Endothelial cell (in vitro differentiated cells): ENCODE measurements around the gene RIN1. TPM values are rescaled to one million over a fixed set of nuclear protein-coding genes. Genes with fewer than 3 reads are reported as not detected.

Source experiments
- DNase-seq: peaks from one replicate; pipeline ENCODE4 v3.0.0; 2021; ENCODE audit warnings: low spot score
- H3K27ac Mint-ChIP-seq: one replicate; pipeline ENCODE4 v1.8.0; 2021; ENCODE audit warnings: mixed read lengths, inconsistent platforms; ENCODE audit not compliant: unreplicated experiment
- H3K27me3 Mint-ChIP-seq: one replicate; pipeline ENCODE4 v1.8.0; 2021; ENCODE audit warnings: mild to moderate bottlenecking, moderate library complexity, mixed read lengths, inconsistent platforms; ENCODE audit not compliant: unreplicated experiment
- H3K36me3 Mint-ChIP-seq: one replicate; pipeline ENCODE4 v1.8.0; 2021; ENCODE audit warnings: mild to moderate bottlenecking, low read depth, mixed read lengths, inconsistent platforms; ENCODE audit not compliant: unreplicated experiment
- H3K4me1 Mint-ChIP-seq: one replicate; pipeline ENCODE4 v1.8.0; 2021; ENCODE audit warnings: mild to moderate bottlenecking, mixed read lengths, inconsistent platforms; ENCODE audit not compliant: unreplicated experiment
- H3K4me3 Mint-ChIP-seq: one replicate; pipeline ENCODE4 v1.8.0; 2021; ENCODE audit warnings: mild to moderate bottlenecking, mixed read lengths, inconsistent platforms; ENCODE audit not compliant: unreplicated experiment
- H3K9me3 Mint-ChIP-seq: one replicate; pipeline ENCODE4 v1.8.0; 2021; ENCODE audit warnings: mixed read lengths, inconsistent platforms; ENCODE audit not compliant: unreplicated experiment
- CTCF ChIP-seq: fragments of 200-600 bp; sonication (generic); IDR thresholded peaks from one replicate; pipeline ENCODE4 v1.5.0; 2021; ENCODE audit warnings: antibody characterized with exemption; ENCODE audit not compliant: unreplicated experiment
- total RNA-seq: library from RNA; stranded (reverse); fragmentation: NEBNext Ultra II Directional; extraction: Animal tissue kit (Norgen Biotek cat#: 25700); gene quantifications from one replicate; pipeline ENCODE4 v1.2.1, GENCODE V29; 2021; ENCODE audit not compliant: unreplicated experiment

RIN1 gene
- total RNA-seq, 1 donor from 2014 or later = 4.8 TPM

DNA sequence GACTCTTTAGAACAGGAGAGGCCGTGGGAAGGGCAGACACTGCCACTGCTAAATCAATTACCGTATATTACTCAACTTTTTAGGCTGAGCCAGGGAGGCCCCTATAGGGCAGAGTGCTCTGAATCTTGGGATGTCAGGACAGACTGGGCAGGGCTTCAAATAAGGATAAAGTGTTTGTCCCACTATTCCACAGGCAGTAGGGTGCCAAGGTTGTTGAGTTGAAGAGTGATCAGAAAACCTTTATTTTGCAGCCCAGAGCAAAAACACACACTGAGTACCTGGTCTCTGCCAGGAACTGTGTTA, 12.8 kb upstream of the RIN1 start:
- TF ChIP-seq CTCF = no peak
- no peak overlapping the region for H3K27ac Mint-ChIP-seq
- no peak for DNase-seq
- H3K36me3 Mint-ChIP-seq = peaks cover 9% of the 10 kb centered on the region
- peaks cover 20% of the 10 kb centered on the region for H3K4me1 Mint-ChIP-seq
- H3K9me3 Mint-ChIP-seq = no peaks in the 10 kb centered on the region
- H3K27me3 Mint-ChIP-seq = peaks cover 10% of the 10 kb centered on the region
- no peak overlapping the region for H3K4me3 Mint-ChIP-seq

DNA sequence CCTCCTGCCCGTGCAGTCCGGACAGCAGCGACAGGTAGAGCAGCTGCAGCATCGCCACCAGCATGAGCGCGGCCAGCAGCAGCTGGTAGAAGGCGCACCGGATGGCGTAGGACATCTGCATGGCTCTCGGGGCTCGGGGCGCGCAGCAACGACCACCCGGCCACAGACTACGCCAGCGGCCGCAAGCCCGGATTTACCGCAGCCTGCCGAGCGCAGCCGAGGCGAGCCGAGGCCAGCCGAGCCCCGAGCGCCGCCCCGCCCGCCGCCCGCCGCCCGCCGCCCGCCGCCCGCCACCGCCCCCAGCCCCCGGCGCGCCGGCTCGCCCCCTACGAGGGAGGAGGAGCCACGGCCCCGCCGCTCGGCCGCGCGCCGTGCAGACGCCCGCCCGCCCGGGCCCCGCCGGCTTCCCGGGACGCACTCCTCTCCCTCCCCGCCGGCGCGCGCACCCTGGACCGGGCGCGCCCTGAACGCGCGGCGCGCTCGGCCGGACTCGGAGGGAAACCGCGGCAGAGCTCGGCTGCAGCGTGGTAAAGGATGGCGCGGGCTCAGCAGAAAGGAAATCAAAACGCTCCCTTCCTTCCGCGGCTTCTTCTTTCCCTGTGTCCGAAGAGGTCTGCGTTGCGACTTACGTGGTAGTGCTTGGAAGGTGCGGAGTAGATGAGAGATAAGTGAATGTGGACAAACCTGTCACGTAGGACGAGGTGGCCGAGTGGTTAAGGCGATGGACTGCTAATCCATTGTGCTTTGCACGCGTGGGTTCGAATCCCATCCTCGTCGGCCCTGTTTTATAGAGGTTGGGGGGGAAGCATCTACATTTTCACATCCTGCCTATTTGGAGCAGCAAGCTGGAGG, 11.4 kb upstream of the RIN1 start, which contains the start of gene B4GAT1:
TSS of gene B4GAT1 (minus strand) at position 205 of the 852 bp plus-strand sequence. CDS start at position 121, 84 bp downstream.
- peak within 1 kb of the TSS; percentile 94 for H3K4me3 Mint-ChIP-seq
- H3K9me3 Mint-ChIP-seq = no peaks in the 10 kb centered on the region
- H3K36me3 Mint-ChIP-seq = peaks cover 9% of the 10 kb centered on the region
- TF ChIP-seq CTCF = no peak
- peak within 1 kb of the TSS; percentile 95 for H3K27ac Mint-ChIP-seq
- peak; percentile 79 for DNase-seq
- peaks cover 10% of the 10 kb centered on the region for H3K27me3 Mint-ChIP-seq
- peaks cover 22% of the 10 kb centered on the region for H3K4me1 Mint-ChIP-seq

- Mint-ChIP-seq H3K4me3 (peak overlapping the region; percentile 98), H3K27me3 (peaks cover 13% of the 10 kb centered on the region), H3K4me1 (peaks cover 22% of the 10 kb centered on the region), H3K36me3 (peaks cover 16% of the 10 kb centered on the region), H3K27ac (peak overlapping the region; percentile 24), H3K9me3 (no peaks in the 10 kb centered on the region)
- no peak for TF ChIP-seq CTCF
- DNase-seq = no peak
Measured at GRCh38 chr11:66346476-66347424, 10.5 kb upstream of the RIN1 start.

DNA sequence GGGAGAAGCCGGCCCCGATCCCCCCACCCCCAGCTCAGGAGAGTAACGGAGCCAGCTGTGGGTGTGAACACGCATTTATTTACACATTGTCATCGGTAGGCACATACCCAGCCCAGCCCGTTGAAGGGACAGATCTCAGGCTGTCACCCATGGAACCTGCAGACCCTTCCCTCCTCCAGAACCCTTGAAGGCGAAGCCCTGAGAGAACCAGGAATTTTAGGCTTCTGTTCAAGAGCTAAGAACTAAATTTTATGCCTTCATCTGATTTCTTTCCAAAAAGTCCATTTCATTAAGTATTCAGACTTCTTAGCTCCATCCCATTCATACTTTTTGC, 9.0 kb upstream of the RIN1 start:
- Mint-ChIP-seq H3K4me3 (peak overlapping the region; percentile 98), H3K27me3 (peaks cover 17% of the 10 kb centered on the region), H3K27ac (peak overlapping the region; percentile 84), H3K9me3 (no peaks in the 10 kb centered on the region), H3K36me3 (peaks cover 22% of the 10 kb centered on the region), H3K4me1 (peaks cover 22% of the 10 kb centered on the region)
- TF ChIP-seq CTCF = no peak
- no peak for DNase-seq
